OCI-LY1 (cell line): ENCODE results near the gene PLEKHO2.

Experiments used
- H2AFZ ChIP-seq: fragments of 200-600 bp; sonication (generic), shearing (Covaris generic); 2 replicates; pipeline ENCODE4 v1.6.0; 2014; ENCODE audit warnings: antibody characterized with exemption, mild to moderate bottlenecking, low read length
- H3F3A ChIP-seq: fragments of 200-600 bp; sonication (generic), shearing (Covaris generic); 2 replicates; pipeline ENCODE4 v1.6.0; 2014; ENCODE audit warnings: mild to moderate bottlenecking, antibody characterized with exemption, low read length, moderate library complexity; ENCODE audit not compliant: insufficient read depth
- H3K27ac ChIP-seq: fragments of 200-600 bp; sonication (generic); 2 replicates; pipeline ENCODE4 v1.5.1; 2014; ENCODE audit warnings: low read length, mixed run types, mild to moderate bottlenecking, low read depth; ENCODE audit not compliant: poor library complexity, severe bottlenecking
- H3K27me3 ChIP-seq: fragments of 200-600 bp; sonication (generic); 2 replicates; pipeline ENCODE4 v1.6.0; 2014; ENCODE audit warnings: antibody characterized with exemption, mild to moderate bottlenecking, low read length, moderate library complexity; ENCODE audit not compliant: insufficient read depth
- H3K36me3 ChIP-seq: fragments of 200-600 bp; sonication (generic); 2 replicates; pipeline ENCODE4 v1.6.1; 2014; ENCODE audit warnings: mild to moderate bottlenecking, antibody characterized with exemption, low read length, moderate library complexity, mixed read lengths; ENCODE audit not compliant: insufficient read depth
- H3K4me1 ChIP-seq: fragments of 200-600 bp; sonication (generic); 2 replicates; pipeline ENCODE4 v1.5.1; 2014; ENCODE audit warnings: mild to moderate bottlenecking, low read length, moderate library complexity; ENCODE audit not compliant: insufficient read depth, severe bottlenecking
- H3K4me2 ChIP-seq: fragments of 200-600 bp; sonication (generic), shearing (Covaris generic); 2 replicates; pipeline ENCODE4 v1.6.1; 2014; ENCODE audit warnings: low read length
- H3K4me3 ChIP-seq: fragments of 200-600 bp; sonication (generic); 2 replicates; pipeline ENCODE4 v1.5.1; 2014; ENCODE audit warnings: low read length, low read depth, mild to moderate bottlenecking, mixed read lengths; ENCODE audit not compliant: poor library complexity, severe bottlenecking
- H3K79me2 ChIP-seq: fragments of 200-600 bp; shearing (Covaris generic); 2 replicates; pipeline ENCODE4 v1.6.1; 2016; ENCODE audit warnings: mixed run types, low read length, mixed read lengths; ENCODE audit not compliant: insufficient read depth
- H3K9ac ChIP-seq: fragments of 200-600 bp; sonication (generic), shearing (Covaris generic); 2 replicates; pipeline ENCODE4 v1.6.1; 2014; ENCODE audit warnings: mild to moderate bottlenecking, low read length, mixed read lengths
- H3K9me2 ChIP-seq: fragments of 200-600 bp; sonication (generic), shearing (Covaris generic); 2 replicates; pipeline ENCODE4 v1.6.1; 2014; ENCODE audit warnings: low read depth, mild to moderate bottlenecking, low read length, mixed read lengths
- H3K9me3 ChIP-seq: fragments of 200-600 bp; shearing (Covaris generic); 2 replicates; pipeline ENCODE4 v1.6.1; 2014; ENCODE audit warnings: low read length, mixed read lengths
- H4K20me1 ChIP-seq: fragments of 200-600 bp; sonication (generic), shearing (Covaris generic); 2 replicates; pipeline ENCODE4 v1.6.0; 2016; ENCODE audit warnings: mild to moderate bottlenecking, low read length; ENCODE audit not compliant: insufficient read depth
- EZH2 ChIP-seq: fragments of 200-600 bp; sonication (generic), shearing (Covaris generic); IDR thresholded peaks from 2 replicates; pipeline ENCODE4 v1.8.0; 2017; ENCODE audit warnings: borderline replicate concordance, mixed run types, mild to moderate bottlenecking, antibody characterized with exemption, low read length, moderate library complexity, mixed read lengths
- TF ChIP-seq, protein P1 (sequence below): fragments of 200-600 bp; sonication (generic), shearing (Covaris generic); IDR thresholded peaks from 2 replicates; pipeline ENCODE4 v1.5.1; 2017; ENCODE audit warnings: mild to moderate bottlenecking, antibody characterized with exemption, low read length, moderate library complexity, mixed read lengths

PLEKHO2 gene

DNA sequence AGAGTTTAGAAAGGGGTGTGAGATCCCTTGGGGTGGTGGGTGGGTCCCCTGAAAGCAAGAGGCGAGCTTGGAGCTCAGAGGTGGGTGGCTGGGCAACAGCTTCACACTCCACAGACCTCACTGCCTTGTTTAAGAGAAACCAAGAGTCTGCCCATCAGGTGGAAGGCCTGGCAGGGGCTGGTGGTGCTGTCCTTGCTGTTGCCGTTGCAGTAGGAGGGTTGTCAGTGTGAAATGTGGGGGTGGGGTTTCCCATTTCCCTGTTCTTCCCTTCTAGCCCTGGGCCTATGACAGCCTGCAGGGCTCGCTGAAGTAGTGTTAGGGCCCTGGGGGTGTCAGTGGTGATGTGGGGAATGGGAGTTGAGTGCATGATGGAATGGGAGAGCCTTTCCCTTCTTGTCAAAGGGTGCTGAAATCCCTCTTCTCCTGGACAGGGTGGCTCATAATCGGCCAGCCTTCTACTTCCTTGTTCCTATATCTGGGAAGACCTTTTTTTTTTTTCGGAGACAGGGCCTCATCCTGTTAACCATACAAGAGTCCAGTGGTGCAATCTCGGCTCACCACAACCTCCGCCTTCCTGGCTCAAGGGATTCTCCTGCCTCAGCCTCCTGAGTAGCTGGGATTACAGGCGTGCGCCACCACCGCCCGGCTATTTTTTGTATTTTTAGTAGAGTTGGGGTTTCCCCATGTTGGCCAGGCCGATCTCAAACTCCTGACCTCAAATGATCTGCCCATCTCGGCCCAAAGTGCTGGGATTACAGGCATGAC, 4.3 kb downstream of the PLEKHO2 start:
- no peaks in the 10 kb centered on the region for H3K9me2 ChIP-seq
- H3K4me1 ChIP-seq, result peaks cover 51% of the 10 kb centered on the region
- TF ChIP-seq, protein P1, sequence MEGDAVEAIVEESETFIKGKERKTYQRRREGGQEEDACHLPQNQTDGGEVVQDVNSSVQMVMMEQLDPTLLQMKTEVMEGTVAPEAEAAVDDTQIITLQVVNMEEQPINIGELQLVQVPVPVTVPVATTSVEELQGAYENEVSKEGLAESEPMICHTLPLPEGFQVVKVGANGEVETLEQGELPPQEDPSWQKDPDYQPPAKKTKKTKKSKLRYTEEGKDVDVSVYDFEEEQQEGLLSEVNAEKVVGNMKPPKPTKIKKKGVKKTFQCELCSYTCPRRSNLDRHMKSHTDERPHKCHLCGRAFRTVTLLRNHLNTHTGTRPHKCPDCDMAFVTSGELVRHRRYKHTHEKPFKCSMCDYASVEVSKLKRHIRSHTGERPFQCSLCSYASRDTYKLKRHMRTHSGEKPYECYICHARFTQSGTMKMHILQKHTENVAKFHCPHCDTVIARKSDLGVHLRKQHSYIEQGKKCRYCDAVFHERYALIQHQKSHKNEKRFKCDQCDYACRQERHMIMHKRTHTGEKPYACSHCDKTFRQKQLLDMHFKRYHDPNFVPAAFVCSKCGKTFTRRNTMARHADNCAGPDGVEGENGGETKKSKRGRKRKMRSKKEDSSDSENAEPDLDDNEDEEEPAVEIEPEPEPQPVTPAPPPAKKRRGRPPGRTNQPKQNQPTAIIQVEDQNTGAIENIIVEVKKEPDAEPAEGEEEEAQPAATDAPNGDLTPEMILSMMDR, result no peak
- TF ChIP-seq EZH2, result no peak
- H4K20me1 ChIP-seq, result no peaks in the 10 kb centered on the region
- H3K36me3 ChIP-seq, result peaks cover 15% of the 10 kb centered on the region; the same call in 1 of the 2 replicates
- no peaks in the 10 kb centered on the region for H3K79me2 ChIP-seq
- no peaks in the 10 kb centered on the region for H3K9me3 ChIP-seq
- peak overlapping the region; percentile 66 for H3K27ac ChIP-seq
- no peak overlapping the region for H3K4me3 ChIP-seq
- H3K9ac ChIP-seq, result peak overlapping the region; percentile 14; the same call in 1 of the 2 replicates
- H2AFZ ChIP-seq, result no peak overlapping the region
- H3K4me2 ChIP-seq, result peak overlapping the region; percentile 80; the same call in 1 of the 2 replicates
- no peaks in the 10 kb centered on the region for H3F3A ChIP-seq
- no peaks in the 10 kb centered on the region for H3K27me3 ChIP-seq

DNA sequence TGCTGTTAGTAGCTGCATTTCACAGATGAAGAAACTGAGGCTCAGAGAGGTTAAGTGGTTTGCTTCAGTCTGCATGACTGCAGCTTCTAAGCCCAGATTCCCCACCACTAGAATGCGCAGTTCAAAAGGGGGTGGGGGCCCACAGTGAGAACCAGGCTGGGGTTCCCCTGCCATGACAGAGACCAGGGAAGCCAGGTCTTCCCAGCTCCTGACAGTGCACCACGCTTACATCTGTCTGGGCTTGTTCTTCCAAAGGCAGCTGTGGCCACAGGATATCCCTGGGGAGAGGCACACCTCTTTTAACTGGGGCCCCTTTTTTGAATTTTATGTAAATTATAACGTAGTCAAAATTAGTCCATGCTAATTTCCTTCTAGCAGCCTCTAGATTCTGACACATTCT, 5.3 kb downstream of the PLEKHO2 start:
- Histone ChIP-seq H3F3A (no peaks in the 10 kb centered on the region), H3K9me3 (no peaks in the 10 kb centered on the region), H3K79me2 (no peaks in the 10 kb centered on the region), H3K9me2 (no peaks in the 10 kb centered on the region), H2AFZ (no peak overlapping the region), H3K4me3 (no peak overlapping the region), H3K4me2 (no peak overlapping the region), H3K36me3 (peaks cover 23% of the 10 kb centered on the region; the same call in 1 of the 2 replicates), H3K9ac (no peak overlapping the region), H3K27me3 (no peaks in the 10 kb centered on the region), H3K4me1 (peaks cover 49% of the 10 kb centered on the region), H4K20me1 (no peaks in the 10 kb centered on the region), H3K27ac (no peak overlapping the region)
- no peak for TF ChIP-seq EZH2
- TF ChIP-seq, protein P1, result no peak

DNA sequence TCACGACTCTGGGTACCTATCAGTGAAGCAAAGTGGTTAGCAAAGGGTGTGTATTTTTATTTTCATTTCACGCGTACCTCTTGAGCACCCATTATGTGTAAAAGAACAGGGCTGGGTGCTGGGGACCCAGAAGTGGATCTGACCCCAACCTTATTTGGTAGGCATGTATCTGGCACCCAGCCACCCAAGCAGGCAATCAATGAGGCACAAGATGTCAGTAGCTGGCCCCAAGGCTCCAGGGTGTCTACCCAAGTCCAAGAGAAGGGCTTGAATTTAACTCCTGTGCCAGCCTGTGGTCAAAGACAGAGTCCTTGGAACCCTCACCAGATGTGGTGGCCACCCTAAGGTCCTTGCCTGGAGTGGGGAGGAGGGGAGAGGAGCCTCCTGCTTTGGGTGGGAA, 5.7 kb downstream of the PLEKHO2 start:
- H3K9ac ChIP-seq, result no peak overlapping the region
- no peaks in the 10 kb centered on the region for H3F3A ChIP-seq
- TF ChIP-seq EZH2, result no peak
- TF ChIP-seq, protein P1, result no peak
- H4K20me1 ChIP-seq, result no peaks in the 10 kb centered on the region
- no peak overlapping the region for H3K4me2 ChIP-seq
- H2AFZ ChIP-seq, result no peak overlapping the region
- H3K36me3 ChIP-seq, result peaks cover 24% of the 10 kb centered on the region; the same call in 1 of the 2 replicates
- H3K27me3 ChIP-seq, result no peaks in the 10 kb centered on the region
- H3K4me1 ChIP-seq, result peaks cover 48% of the 10 kb centered on the region
- no peaks in the 10 kb centered on the region for H3K9me3 ChIP-seq
- no peak overlapping the region for H3K4me3 ChIP-seq
- no peak overlapping the region for H3K27ac ChIP-seq
- H3K9me2 ChIP-seq, result no peaks in the 10 kb centered on the region
- H3K79me2 ChIP-seq, result no peaks in the 10 kb centered on the region
